HepG2 (cell line): ENCODE measurements around the gene YPEL3. TPM values are rescaled to one million over a fixed set of nuclear protein-coding genes. Genes with fewer than 3 reads are reported as not detected.

Experiments
- FIP1L1 ChIP-seq: fragments of 200-400 bp; formaldehyde crosslinking; IDR thresholded peaks from 2 replicates; pipeline ENCODE4 v1.6.1; 2018; ENCODE audit warnings: low read depth, mild to moderate bottlenecking, low read length, moderate library complexity, borderline replicate concordance; ENCODE audit not compliant: insufficient read depth
- FUBP1 ChIP-seq: sonication (generic); formaldehyde crosslinking; IDR thresholded peaks from 2 replicates; pipeline ENCODE4 v1.5.1; 2020; ENCODE audit warnings: missing genetic modification reagents, mild to moderate bottlenecking, borderline replicate concordance
- HMGXB4 ChIP-seq, 2 experiments: sonication (generic) in 1 of 2; formaldehyde crosslinking in 1 of 2; IDR thresholded peaks; 2 replicates each; pipeline versions ENCODE4 v1.4.0 to v1.6.1; 2018 to 2020; ENCODE audit warnings: missing genetic modification reagents in 2 of 2, borderline replicate concordance in 1 of 2, low read depth in 1 of 2, mild to moderate bottlenecking in 1 of 2, missing biosample characterization in 1 of 2
- IKZF4 ChIP-seq: sonication (generic); formaldehyde crosslinking; IDR thresholded peaks from 2 replicates; pipeline ENCODE4 v1.5.1; 2020; ENCODE audit warnings: borderline replicate concordance, mild to moderate bottlenecking, low read depth, missing genetic modification reagents; ENCODE audit errors: not compliant biosample characterization
- NFATC3 ChIP-seq: sonication (generic); formaldehyde crosslinking; IDR thresholded peaks from 2 replicates; pipeline ENCODE4 v1.5.1; 2020; ENCODE audit warnings: mild to moderate bottlenecking, missing genetic modification reagents
- ZBTB34 ChIP-seq: sonication (generic); formaldehyde crosslinking; IDR thresholded peaks from 2 replicates; pipeline ENCODE4 v1.8.0; 2022; ENCODE audit warnings: mild to moderate bottlenecking, missing genetic modification reagents
- ZFP90 ChIP-seq: sonication (generic); formaldehyde crosslinking; IDR thresholded peaks from 2 replicates; pipeline ENCODE4 v1.8.0; 2022; ENCODE audit warnings: missing genetic modification reagents, mild to moderate bottlenecking, inconsistent platforms, borderline replicate concordance
- ZNF318 ChIP-seq: sonication (generic); formaldehyde crosslinking; IDR thresholded peaks from 2 replicates; pipeline ENCODE4 v1.4.0; 2020; ENCODE audit warnings: mild to moderate bottlenecking, missing genetic modification reagents
- ZNF567 ChIP-seq: sonication (generic); formaldehyde crosslinking; IDR thresholded peaks from 2 replicates; pipeline ENCODE4 v1.8.1; 2023; ENCODE audit warnings: mild to moderate bottlenecking, missing genetic modification reagents, borderline replicate concordance
- ZNF724P ChIP-seq: sonication (generic); formaldehyde crosslinking; IDR thresholded peaks from 2 replicates; pipeline ENCODE4 v1.8.0; 2022; ENCODE audit warnings: missing genetic modification reagents, borderline replicate concordance
- ZNF747 ChIP-seq: sonication (generic); formaldehyde crosslinking; IDR thresholded peaks from 2 replicates; pipeline ENCODE4 v1.8.1; 2023; ENCODE audit warnings: missing genetic modification reagents, mild to moderate bottlenecking, borderline replicate concordance
- ZNF75D ChIP-seq: sonication (generic); formaldehyde crosslinking; IDR thresholded peaks from 2 replicates; pipeline ENCODE4 v1.8.1; 2023; ENCODE audit warnings: missing genetic modification reagents, mild to moderate bottlenecking, borderline replicate concordance
- ZNF850 ChIP-seq: sonication (generic); formaldehyde crosslinking; conservative IDR thresholded peaks from 2 replicates; pipeline ENCODE4 v1.9.0; 2021; ENCODE audit warnings: mild to moderate bottlenecking, missing genetic modification reagents
- polyA plus RNA-seq, 8 experiments: library from polyadenylated mRNA; depleted of rRNA in 3 of 8; stranded (reverse) in 7 of 8; unstranded in 1 of 8; fragments of >200 nt; fragmentation: Illumina TruSeq in 4 of 8; extraction: Trizol in 4 of 8; gene quantifications; 2 replicates each; pipeline versions ENCODE4 v1.2.1 to v1.2.3, GENCODE V29; 2011 to 2016; ENCODE audit warnings: low read depth in 4 of 8, missing spikeins in 1 of 8, mixed read lengths in 1 of 8; ENCODE audit not compliant: insufficient read depth in 1 of 8
- total RNA-seq, 5 experiments: library from RNA; depleted of rRNA; stranded (reverse); fragments of >200 nt; fragmentation: Illumina TruSeq; extraction: Trizol; gene quantifications; 2 replicates each; pipeline ENCODE4 v1.2.3, GENCODE V29; 2016; ENCODE audit warnings: low read depth in 1 of 5

YPEL3 gene
- total and polyA plus RNA-seq, 2 of the 13 experiments (the other 11 are each of a cell fraction or from before 2014, with no cell fraction given), result 5.4 to 47.0 TPM

GRCh38 chr16:30052671-30053372, 43.2 kb downstream of the YPEL3 start (continued):
- TF ChIP-seq ZNF318 (CRISPR knock-in tag) (no peak), NFATC3 (CRISPR knock-in tag) (peak; percentile 90; the same call in 1 of the 2 replicates), ZNF567 (peak; percentile 91), IKZF4 (CRISPR knock-in tag) (peak; percentile 98), ZFP90 (CRISPR knock-in tag) (peak; percentile 98), ZBTB34 (CRISPR knock-in tag) (peak; percentile 58; the same call in 1 of the 2 replicates), ZNF724P (CRISPR knock-in tag) (no peak), FUBP1 (CRISPR knock-in tag) (no peak), ZNF850 (CRISPR knock-in tag) (0 out of 2 replicates have a peak, but pooled peaks have one; percentile 34), HMGXB4 (CRISPR knock-in tag; IDR thresholded peaks at IDR 0.05; ENCODE audit: borderline replicate concordance in 1 of 2, low read depth in 1 of 2) (peak; percentile 74 to 91), FIP1L1 (0 out of 2 replicates have a peak, but pooled peaks have one; percentile 31), ZNF747 (CRISPR knock-in tag) (peak; percentile 99), ZNF75D (CRISPR knock-in tag) (no peak)
